H1 (cell line): Measurements from ENCODE around the gene SPATA6L. TPM values are rescaled to one million over a fixed set of nuclear protein-coding genes. Genes with fewer than 3 reads are reported as not detected.

Experiments used
- CTCF ChIA-PET: fragments of 300-600 bp; sonication (Branson Sonifier 250); formaldehyde crosslinking; loops from one replicate; lab custom pipeline; 2021; ENCODE audit not compliant: partially characterized antibody; lab: Charles Lee
- POLR2A ChIA-PET: fragments of 300-600 bp; sonication (Branson Sonifier 250); formaldehyde crosslinking; loops from one replicate; lab custom pipeline; 2021; ENCODE audit warnings: inconsistent platforms; ENCODE audit not compliant: partially characterized antibody; lab: Charles Lee
- DNase-seq, 2 experiments: peaks; one replicate each; pipeline versions ENCODE4 v3.0.0 to v3.0.0-alpha.2; 2010 to 2022; ENCODE audit warnings: low spot score in 2 of 2, low read depth in 1 of 2, mixed read lengths in 1 of 2
- FAIRE-seq: peaks from 2 replicates; lab custom pipeline; 2011; peaks lifted over from hg19 to GRCh38; lab: Jason Lieb, UNC
- H2AFZ ChIP-seq: 2 replicates; pipeline ENCODE4 v1.8.1; 2012; ENCODE audit warnings: low read length, inconsistent platforms
- H2AK5ac ChIP-seq: 2 replicates; pipeline ENCODE4 v1.6.1; 2013; ENCODE audit warnings: low read depth, low read length
- H2BK120ac ChIP-seq: replicated peaks from 2 replicates; pipeline ENCODE3; 2013; ENCODE audit warnings: low read depth, low read length, inconsistent platforms
- H2BK12ac ChIP-seq: 2 replicates; pipeline ENCODE4 v1.6.1; 2013; ENCODE audit warnings: low read depth, low read length
- H2BK15ac ChIP-seq: 2 replicates; pipeline ENCODE4 v1.6.1; 2013; ENCODE audit warnings: low read length
- H2BK20ac ChIP-seq: 2 replicates; pipeline ENCODE4 v1.6.1; 2013; ENCODE audit warnings: low read length
- H2BK5ac ChIP-seq: 2 replicates; pipeline ENCODE4 v1.6.1; 2013; ENCODE audit warnings: low read depth, low read length
- H3K14ac ChIP-seq: 2 replicates; pipeline ENCODE4 v1.6.1; 2013; ENCODE audit warnings: inconsistent platforms; ENCODE audit not compliant: insufficient read length
- H3K18ac ChIP-seq: 2 replicates; pipeline ENCODE4 v1.6.1; 2013; ENCODE audit warnings: low read length; ENCODE audit errors: extremely low read depth
- H3K23ac ChIP-seq: 2 replicates; pipeline ENCODE4 v1.6.1; 2013; ENCODE audit warnings: inconsistent platforms; ENCODE audit not compliant: insufficient read length
- H3K23me2 ChIP-seq: 2 replicates; pipeline ENCODE4 v1.6.1; 2013; ENCODE audit warnings: low read depth, low read length
- H3K27ac ChIP-seq: 2 replicates; pipeline ENCODE4 v1.6.1; 2011; ENCODE audit warnings: low read depth, low read length, inconsistent platforms
- H3K27me3 ChIP-seq, 4 experiments: replicated peaks in 1 of 4; 1 replicate in 1 of 4; 2 replicates in 3 of 4; pipeline versions ENCODE4 v1.6.1 to v1.8.1; 2011 to 2013; ENCODE audit warnings: low read length in 3 of 4, mild to moderate bottlenecking in 3 of 4, inconsistent platforms in 2 of 4, mixed read lengths in 2 of 4, moderate library complexity in 1 of 4; ENCODE audit not compliant: control insufficient read depth in 3 of 4, insufficient read depth in 3 of 4; ENCODE audit errors: extremely low read depth in 1 of 4
- H3K36me3 ChIP-seq, 4 experiments: 2 replicates each; pipeline versions ENCODE4 v1.6.1 to v1.8.1; 2011 to 2013; ENCODE audit warnings: mild to moderate bottlenecking in 4 of 4, low read length in 3 of 4, moderate library complexity in 2 of 4, control low read depth in 1 of 4, inconsistent platforms in 1 of 4; ENCODE audit not compliant: insufficient read depth in 4 of 4, control insufficient read depth in 2 of 4
- H3K4ac ChIP-seq: replicated peaks from 2 replicates; pipeline ENCODE3; 2013; ENCODE audit warnings: low read length, low read depth, mixed read lengths, inconsistent platforms; ENCODE audit not compliant: insufficient read length
- H3K4me1 ChIP-seq, 4 experiments: replicated peaks in 1 of 4; 1 replicate in 1 of 4; 2 replicates in 3 of 4; pipeline versions ENCODE4 v1.6.1 to v1.8.1; 2011 to 2013; ENCODE audit warnings: low read length in 3 of 4, inconsistent platforms in 2 of 4, mixed read lengths in 1 of 4; ENCODE audit not compliant: insufficient read depth in 4 of 4, control insufficient read depth in 3 of 4
- H3K4me2 ChIP-seq, 2 experiments: 2 replicates each; pipeline versions ENCODE4 v1.6.1 to v1.8.1; 2011 to 2013; ENCODE audit warnings: low read depth in 2 of 2, low read length in 2 of 2, control low read depth in 1 of 2, inconsistent platforms in 1 of 2, mild to moderate bottlenecking in 1 of 2; ENCODE audit not compliant: insufficient read depth in 1 of 2
- H3K4me3 ChIP-seq, 4 experiments: fragments of 200-600, 300-600 bp in 1 of 4; sonication (generic), shearing (Covaris generic), sonication (Bioruptor Twin) in 1 of 4; 2 replicates each; pipeline versions ENCODE4 v1.5.1 to v1.8.1; 2011 to 2016; ENCODE audit warnings: low read length in 4 of 4, low read depth in 3 of 4, control low read depth in 2 of 4, inconsistent platforms in 2 of 4, mild to moderate bottlenecking in 2 of 4, mixed read lengths in 1 of 4, moderate library complexity in 1 of 4; ENCODE audit not compliant: insufficient read depth in 2 of 4; ENCODE audit errors: extremely low read depth in 1 of 4
- H3K56ac ChIP-seq: replicated peaks from 2 replicates; pipeline ENCODE3; 2013; ENCODE audit warnings: low read depth, mild to moderate bottlenecking, mixed read lengths, low read length, inconsistent platforms; ENCODE audit not compliant: insufficient read length
- H3K79me1 ChIP-seq: 2 replicates; pipeline ENCODE4 v1.6.1; 2013; ENCODE audit warnings: low read depth, low read length, control low read depth
- H3K79me2 ChIP-seq, 2 experiments: 2 replicates each; pipeline versions ENCODE4 v1.6.1 to v1.8.1; 2012 to 2013; ENCODE audit warnings: low read length in 2 of 2, mild to moderate bottlenecking in 2 of 2, inconsistent platforms in 1 of 2; ENCODE audit not compliant: insufficient read depth in 2 of 2, control insufficient read depth in 1 of 2
- H3K9ac ChIP-seq, 4 experiments: replicated peaks in 1 of 4; 1 replicate in 1 of 4; 2 replicates in 3 of 4; pipeline versions ENCODE4 v1.6.1 to v1.8.1; 2011 to 2013; ENCODE audit warnings: low read depth in 3 of 4, low read length in 3 of 4, control low read depth in 2 of 4, mild to moderate bottlenecking in 2 of 4, moderate library complexity in 2 of 4, inconsistent platforms in 1 of 4; ENCODE audit errors: extremely low read depth in 1 of 4
- H3K9me3 ChIP-seq, 2 experiments: 2 replicates each; pipeline versions ENCODE4 v1.6.1 to v1.8.1; 2012 to 2013; ENCODE audit warnings: mild to moderate bottlenecking in 2 of 2, moderate library complexity in 2 of 2, control low read depth in 1 of 2, inconsistent platforms in 1 of 2, low read depth in 1 of 2, low read length in 1 of 2, mixed read lengths in 1 of 2; ENCODE audit not compliant: insufficient read depth in 2 of 2
- H4K20me1 ChIP-seq, 2 experiments: replicated peaks in 1 of 2; 2 replicates each; pipeline versions ENCODE3 to v1.8.1; 2011 to 2013; ENCODE audit warnings: inconsistent platforms in 2 of 2, low read length in 2 of 2, mild to moderate bottlenecking in 1 of 2; ENCODE audit not compliant: insufficient read depth in 2 of 2, control insufficient read depth in 1 of 2
- H4K5ac ChIP-seq: 2 replicates; pipeline ENCODE4 v1.6.1; 2013; ENCODE audit warnings: low read length, low read depth, mixed read lengths, inconsistent platforms; ENCODE audit not compliant: insufficient read length
- H4K8ac ChIP-seq: 2 replicates; pipeline ENCODE4 v1.8.0; 2013; ENCODE audit warnings: mild to moderate bottlenecking, moderate library complexity, low read length, inconsistent platforms; ENCODE audit not compliant: insufficient read depth; ENCODE audit errors: extremely low read depth
- H4K91ac ChIP-seq: replicated peaks from 2 replicates; pipeline ENCODE3; 2013; ENCODE audit warnings: low read length, mixed read lengths, inconsistent platforms; ENCODE audit not compliant: insufficient read length
- BACH1 ChIP-seq: IDR thresholded peaks from 2 replicates; pipeline ENCODE4 v1.6.1; 2012; ENCODE audit warnings: low read length, improper control_type of control experiment
- CTCF ChIP-seq, 3 experiments: IDR thresholded peaks; 1 replicate in 2 of 3; 2 replicates in 1 of 3; pipeline versions ENCODE4 v1.5.1 to v1.6.1; 2011; ENCODE audit warnings: low read length in 3 of 3, mild to moderate bottlenecking in 3 of 3, inconsistent platforms in 2 of 3, low read depth in 1 of 3, moderate library complexity in 1 of 3; ENCODE audit not compliant: insufficient read depth in 1 of 3; ENCODE audit errors: control extremely low read depth in 1 of 3
- FOSL1 ChIP-seq: IDR thresholded peaks from 2 replicates; pipeline ENCODE4 v1.6.1; 2011; ENCODE audit warnings: mild to moderate bottlenecking, low read depth, low read length, moderate library complexity; ENCODE audit not compliant: insufficient read depth
- KDM5A ChIP-seq: fragments of 200-600 bp; IDR thresholded peaks from 2 replicates; pipeline ENCODE4 v1.7.1; 2012; ENCODE audit warnings: mild to moderate bottlenecking, low read length, inconsistent platforms, mixed read lengths
- NRF1 ChIP-seq: IDR thresholded peaks from 2 replicates; pipeline ENCODE4 v1.6.1; 2011; ENCODE audit warnings: mild to moderate bottlenecking, low read depth, low read length, improper control_type of control experiment
- RFX5 ChIP-seq: IDR thresholded peaks from 2 replicates; pipeline ENCODE4 v1.6.1; 2011; ENCODE audit warnings: low read depth, low read length, improper control_type of control experiment, borderline replicate concordance
- RXRA ChIP-seq: IDR thresholded peaks from 2 replicates; pipeline ENCODE4 v1.6.1; 2011; ENCODE audit warnings: low read depth, mild to moderate bottlenecking, low read length, moderate library complexity; ENCODE audit not compliant: insufficient read depth
- SAP30 ChIP-seq: fragments of 300-600 bp; sonication (generic); IDR thresholded peaks from 2 replicates; pipeline ENCODE4 v1.7.1; 2012; ENCODE audit warnings: low read length, moderate library complexity, mild to moderate bottlenecking, inconsistent platforms; ENCODE audit not compliant: insufficient read depth, insufficient replicate concordance
- SP1 ChIP-seq: IDR thresholded peaks from 2 replicates; pipeline ENCODE4 v1.6.1; 2011; ENCODE audit warnings: low read depth, low read length
- TBP ChIP-seq: IDR thresholded peaks from 2 replicates; pipeline ENCODE4 v1.6.1; 2011; ENCODE audit warnings: low read depth, low read length, improper control_type of control experiment
- WGBS, 2 experiments: shearing (Covaris generic) in 1 of 2; methylation state at CpG; one replicate each; pipeline versions ENCODE4 v1.1.6 to v1.1.7; 2013 to 2015; ENCODE audit warnings: low lambda C conversion rate in 2 of 2, mixed read lengths in 2 of 2, inconsistent platforms in 1 of 2, low coverage in 1 of 2, missing lambda C conversion rate in 1 of 2; ENCODE audit not compliant: insufficient replicate concordance in 2 of 2, insufficient coverage in 1 of 2, insufficient read length in 1 of 2; ENCODE audit errors: extremely low coverage in 1 of 2, missing lambda C conversion rate in 1 of 2; 5-methylcytosine and 5-hydroxymethylcytosine counted together
- polyA plus RNA-seq, 7 experiments: library from polyadenylated mRNA; depleted of rRNA in 3 of 7; stranded (reverse) in 5 of 7; unstranded in 2 of 7; fragments of >200 nt in 5 of 7; fragments of 200-250 nt in 2 of 7; gene quantifications; 1 replicate in 5 of 7; 2 replicates in 1 of 7; 4 replicates in 1 of 7; pipeline versions ENCODE4 v1.2.1 to v1.2.3, GENCODE V29; 2011 to 2013; ENCODE audit warnings: missing spikeins in 2 of 7, mixed read lengths in 2 of 7
- total RNA-seq: library from RNA; stranded (reverse); fragmentation: NEBNext Ultra II Directional; extraction: Animal tissue kit (Norgen Biotek cat#: 25700); gene quantifications from 2 replicates; pipeline ENCODE4 v1.2.1, GENCODE V29; 2021

SPATA6L gene
- total and polyA plus RNA-seq, 2 of the 8 experiments (the other 6 are each of a cell fraction or from before 2014, with no cell fraction given) = 0.57 to 1.1 TPM

GRCh38 chr9:4573634-4574389, 92.5 kb downstream of the SPATA6L start:
- H3K9me3 ChIP-seq = no peaks in the 10 kb centered on the region
- no peak overlapping the region for H2AK5ac ChIP-seq
- H3K14ac ChIP-seq = no peak overlapping the region
- H2BK5ac ChIP-seq = no peak overlapping the region
- no peak overlapping the region for H2BK120ac ChIP-seq
- DNase-seq = no peak
- no peaks in the 10 kb centered on the region for H3K23me2 ChIP-seq
- H2BK20ac ChIP-seq = no peak overlapping the region
- no peak overlapping the region for H2BK12ac ChIP-seq
- POLR2A ChIA-PET = interaction anchor here (1.3 kb wide), 2 partner anchors 9 to 22 kb away, joined by 3 read pairs; no protein-coding TSS in a partner anchor
- no peak for FAIRE-seq
- H3K4ac ChIP-seq = no peak overlapping the region
- no peak overlapping the region for H2BK15ac ChIP-seq
- no peak overlapping the region for H3K18ac ChIP-seq
- peaks cover 0 to 2% of the 10 kb centered on the region in 2 experiments for H4K20me1 ChIP-seq
- CTCF ChIA-PET = interaction anchor here (1.3 to 1.5 kb wide), 5 partner anchors 22 to 144 kb away, joined by 3 to 7 read pairs (median 4); no protein-coding TSS in a partner anchor
- no peaks in the 10 kb centered on the region for H3K79me1 ChIP-seq
- 82% methylated on average over 5 of the region's 5 CpGs; no CpG with 5 or more reads in 1 of the 2 experiments for WGBS, 2 experiments
- H3K4me1 ChIP-seq = no peaks in the 10 kb centered on the region; a peak in 2 of 7 replicates
- no peak overlapping the region for H2AFZ ChIP-seq
- H3K56ac ChIP-seq = no peak overlapping the region
- no peak overlapping the region for H3K27ac ChIP-seq
- no peaks in the 10 kb centered on the region for H3K79me2 ChIP-seq
- no peak overlapping the region for H3K9ac ChIP-seq
- H3K27me3 ChIP-seq = no peaks in the 10 kb centered on the region
- H4K8ac ChIP-seq = no peak overlapping the region
- H4K91ac ChIP-seq = no peak overlapping the region
- no peak overlapping the region for H3K4me2 ChIP-seq
- no peak overlapping the region for H4K5ac ChIP-seq
- no peak overlapping the region for H3K23ac ChIP-seq
- no peak overlapping the region for H3K4me3 ChIP-seq
- no peaks in the 10 kb centered on the region for H3K36me3 ChIP-seq
- TF ChIP-seq RFX5 (no peak), TBP (no peak), FOSL1 (no peak), KDM5A (no peak), NRF1 (no peak), RXRA (no peak), CTCF (IDR thresholded peaks at IDR 0.05; ENCODE audit: control extremely low read depth in 1 of 3, insufficient read depth in 1 of 3, low read depth in 1 of 3, low read length in 3 of 3) (no peak), BACH1 (no peak), SAP30 (no peak), SP1 (no peak)
